Medulla oblongata (tissue), 1 donor: ENCODE results near the gene LDLRAD4.

Source experiments
- DNase-seq: peaks from one replicate; pipeline ENCODE4 v3.0.0-alpha.2; 2015; ENCODE audit errors: extremely low spot score

The LDLRAD4 gene

DNA sequence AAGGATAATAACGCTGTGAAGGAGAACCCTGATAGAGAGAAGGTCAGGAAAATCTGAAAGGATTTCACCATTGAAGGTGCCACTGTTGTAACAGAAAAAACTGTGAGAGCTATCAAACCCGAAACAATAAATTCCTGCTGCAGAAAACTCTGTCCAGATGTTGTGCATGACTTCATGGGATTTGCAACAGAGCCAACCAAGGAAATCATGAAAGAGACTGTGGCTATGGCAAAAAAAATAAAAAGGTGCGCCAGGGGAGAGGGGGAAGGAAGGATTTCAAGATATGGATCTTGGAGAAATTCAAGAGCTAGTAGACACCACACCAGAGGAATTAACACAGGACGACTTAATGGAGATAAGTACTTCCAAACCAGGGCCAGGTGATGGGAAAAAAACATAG lies 88.0 kb downstream of the LDLRAD4 start:
- DNase-seq = no peak

DNA sequence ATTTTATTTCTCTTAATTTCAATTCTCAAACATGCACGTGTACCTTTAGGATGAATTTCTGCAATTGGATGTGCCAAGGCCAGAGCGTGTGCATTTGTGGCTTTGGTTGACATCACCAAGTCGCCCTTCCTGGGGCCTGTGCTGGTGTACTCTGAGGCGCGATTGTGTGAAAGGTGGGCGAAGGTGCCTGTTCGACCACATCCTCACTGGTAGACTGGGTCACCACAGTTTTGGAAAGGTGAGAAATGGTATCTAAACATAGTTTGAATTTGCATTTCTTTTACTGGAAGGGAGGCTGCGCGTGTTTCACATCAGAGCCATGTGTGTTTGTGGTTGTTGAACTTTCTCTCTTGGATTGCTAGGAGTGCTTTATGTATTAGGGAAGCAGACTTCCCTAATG lies 89.8 kb downstream of the LDLRAD4 start:
- no peak for DNase-seq

- no peak for DNase-seq
These were observed 90.6 kb downstream of the LDLRAD4 start for GRCh38 chr18:13309031-13309747.

GRCh38 chr18:13309748-13310670 lies 91.4 kb downstream of the LDLRAD4 start:
- DNase-seq = no peak

DNA sequence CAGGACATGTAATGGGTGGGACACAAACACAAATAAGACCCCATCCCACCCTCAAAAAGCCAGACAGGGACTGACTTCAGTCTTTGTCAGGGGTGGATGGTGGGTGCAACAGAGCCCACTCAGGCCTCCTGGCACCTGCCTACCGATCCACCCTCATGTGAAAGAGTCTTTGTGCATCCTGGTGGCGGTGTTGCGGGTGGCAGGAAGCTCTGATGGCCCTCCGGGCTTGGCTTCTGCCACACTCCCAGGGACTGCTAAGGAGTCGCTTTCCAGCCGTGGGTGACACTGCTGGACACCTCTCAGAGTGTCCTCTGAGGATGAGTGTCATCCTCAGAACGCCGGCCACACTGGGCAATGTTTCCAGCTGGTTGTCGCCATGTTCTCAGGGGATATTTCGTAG lies 92.6 kb downstream of the LDLRAD4 start:
- no peak for DNase-seq

GRCh38 chr18:13312515-13312914 lies 94.0 kb downstream of the LDLRAD4 start:
- no peak for DNase-seq

GRCh38 chr18:13313006-13313686 lies 94.6 kb downstream of the LDLRAD4 start:
- no peak for DNase-seq

DNA sequence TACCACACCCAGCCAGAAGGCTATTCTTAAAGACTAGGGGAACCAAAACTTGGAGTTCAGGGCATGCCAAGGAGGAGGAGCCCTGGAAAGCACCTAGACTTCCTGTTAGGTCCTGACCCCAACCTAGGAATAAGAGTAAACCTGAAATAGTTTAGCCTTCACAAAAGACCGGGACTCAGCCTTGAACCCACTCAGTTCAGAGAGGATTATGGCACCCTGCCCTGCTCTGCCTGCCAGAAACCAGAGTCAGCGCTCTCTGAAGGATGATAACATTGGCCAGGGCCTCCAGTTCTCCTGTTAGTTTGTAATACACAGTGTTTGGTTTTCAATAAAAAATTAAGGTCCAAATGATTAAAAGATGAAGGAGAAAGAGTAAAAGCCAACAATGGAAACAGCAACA lies 96.4 kb downstream of the LDLRAD4 start:
- DNase-seq = no peak

GRCh38 chr18:13316063-13316462 lies 97.5 kb downstream of the LDLRAD4 start:
- no peak for DNase-seq

- DNase-seq = no peak
These were observed 99.2 kb downstream of the LDLRAD4 start for GRCh38 chr18:13317801-13318200.

DNA sequence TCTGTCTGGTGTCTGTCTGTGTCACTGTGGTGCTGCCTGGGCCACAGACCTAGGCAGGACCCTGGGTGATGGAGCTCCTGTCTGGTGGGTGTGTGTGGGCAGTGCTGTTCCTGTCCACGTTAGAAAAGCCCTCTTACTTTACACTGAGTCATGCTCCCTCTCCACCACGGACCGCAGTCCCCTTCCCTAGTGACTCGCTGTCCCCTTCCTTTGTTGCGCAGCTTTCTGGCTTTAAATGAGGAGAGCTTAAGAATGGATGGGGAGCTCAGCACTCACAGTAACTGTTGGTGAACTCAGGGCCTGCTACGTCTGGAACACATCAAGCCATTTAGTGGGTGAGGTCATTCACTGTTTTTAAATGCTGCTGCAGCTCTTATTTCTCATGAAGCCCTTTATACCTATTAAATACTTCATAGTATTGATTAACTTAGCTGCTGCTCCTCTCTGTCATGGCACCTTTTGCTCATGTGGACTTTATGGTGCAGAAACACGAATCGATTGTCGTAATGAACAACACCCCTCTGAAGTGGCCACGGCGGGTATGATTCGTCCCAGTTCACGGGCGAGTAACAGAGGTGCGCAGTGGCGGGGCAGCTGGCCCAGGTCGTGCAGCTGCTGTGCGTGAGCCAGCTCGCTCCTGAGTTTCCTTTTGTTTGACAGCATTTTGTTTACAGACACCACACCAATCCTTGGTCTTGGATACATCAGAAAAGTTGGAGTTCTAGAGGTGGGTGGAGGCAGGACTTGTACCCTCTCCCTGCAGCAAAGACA lies 100.4 kb downstream of the LDLRAD4 start:
- no peak for DNase-seq

DNA sequence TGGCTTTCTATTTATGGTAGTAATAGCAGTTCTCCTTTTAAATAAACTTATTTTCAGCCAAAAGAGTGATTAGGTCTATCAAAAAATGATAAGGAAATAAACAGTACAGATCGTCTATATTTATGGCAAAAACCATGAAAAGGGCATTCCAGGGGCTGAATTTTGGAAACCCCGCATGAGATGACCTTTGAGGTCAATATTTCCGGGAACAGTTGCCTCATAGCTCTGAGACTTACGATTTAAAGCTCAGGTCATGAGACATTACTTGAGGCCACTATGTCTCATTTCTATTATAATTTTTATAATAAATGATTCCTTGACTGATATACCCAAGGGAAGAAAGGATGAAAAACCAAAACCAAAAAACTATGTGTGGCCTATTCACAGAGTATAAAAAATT lies 101.1 kb downstream of the LDLRAD4 start:
- no peak for DNase-seq

DNA sequence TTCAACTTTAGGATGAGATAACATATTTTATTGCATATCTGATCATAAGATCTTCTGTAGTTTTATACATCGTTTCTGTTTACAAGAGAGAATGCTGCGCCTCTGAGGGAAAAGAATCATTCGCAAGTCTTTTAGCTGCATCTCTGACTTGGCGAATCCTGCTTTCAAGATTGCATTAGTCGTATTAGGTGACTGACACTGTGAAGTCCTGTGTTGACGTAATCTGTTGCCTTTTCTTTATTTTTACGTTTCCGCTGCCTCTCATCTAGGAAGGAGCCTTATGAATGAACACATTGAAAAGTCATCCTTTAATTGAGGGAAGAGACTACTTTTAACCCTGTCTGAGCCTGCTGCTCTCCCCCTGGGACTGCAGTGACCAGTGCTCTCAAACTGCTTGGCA lies 101.5 kb downstream of the LDLRAD4 start:
- DNase-seq = no peak

GRCh38 chr18:13320891-13321425 lies 102.4 kb downstream of the LDLRAD4 start:
- no peak for DNase-seq

- DNase-seq = no peak
These were observed 103.4 kb downstream of the LDLRAD4 start for GRCh38 chr18:13321923-13322322.

- DNase-seq = no peak
These were observed 104.6 kb downstream of the LDLRAD4 start for GRCh38 chr18:13323186-13323585.

DNA sequence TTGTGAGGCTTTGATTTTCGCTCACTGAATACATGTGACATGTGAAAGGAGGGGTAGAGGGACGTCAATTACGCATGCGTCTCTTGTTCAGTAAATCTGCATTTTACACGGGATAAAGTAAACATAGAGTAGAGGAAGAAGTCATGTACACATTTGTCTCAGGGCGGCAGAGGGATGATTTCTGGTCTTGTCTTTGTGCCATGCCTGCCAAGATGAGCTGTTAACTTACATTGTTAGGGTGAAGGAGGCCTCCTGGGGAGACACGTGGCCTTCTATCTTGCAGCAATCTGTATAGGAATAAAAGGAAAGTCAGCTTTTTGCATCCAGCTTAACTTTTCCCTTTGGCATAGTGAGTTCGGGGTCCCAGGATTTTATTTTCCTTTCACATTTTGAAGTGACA lies 106.3 kb downstream of the LDLRAD4 start:
- DNase-seq = no peak

DNA sequence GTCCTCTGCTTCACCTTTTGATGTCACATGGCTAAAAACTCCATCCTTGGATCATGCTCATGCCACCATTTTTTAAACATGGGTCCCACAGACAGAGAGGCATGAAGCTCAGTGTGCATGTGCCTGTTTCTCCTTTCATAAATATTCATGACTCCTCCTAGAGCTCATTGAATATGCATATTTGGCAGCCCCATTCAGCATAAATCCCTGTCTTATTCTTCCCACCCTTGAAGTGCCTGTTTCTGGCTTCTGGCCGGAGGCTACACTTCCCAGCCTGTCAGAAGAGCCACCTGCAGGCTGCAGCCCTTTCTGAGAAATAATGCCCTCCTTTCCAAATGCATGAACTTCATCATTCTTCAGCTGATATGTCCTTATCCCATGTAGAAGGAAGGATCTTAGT lies 109.7 kb downstream of the LDLRAD4 start:
- DNase-seq = no peak

DNA sequence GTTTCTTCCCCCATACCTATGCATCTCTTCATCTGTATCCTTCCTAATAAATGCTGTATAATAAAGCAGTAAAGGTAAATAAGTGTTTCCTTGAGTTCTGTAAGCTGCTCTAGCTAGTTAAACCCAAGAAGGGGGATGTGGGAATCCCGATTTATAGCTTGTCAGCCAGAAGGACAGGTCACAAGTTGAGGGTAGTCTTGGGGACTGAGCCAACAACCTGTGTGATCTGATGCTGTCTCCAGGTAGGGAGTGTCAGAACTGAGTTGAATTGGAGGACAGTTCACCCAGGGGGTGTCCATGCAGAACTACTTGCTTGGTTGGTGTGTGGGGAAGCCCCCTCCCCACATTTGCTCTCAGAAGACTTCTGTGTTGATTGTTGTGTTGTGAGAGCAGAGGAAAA lies 112.4 kb downstream of the LDLRAD4 start:
- no peak for DNase-seq

DNA sequence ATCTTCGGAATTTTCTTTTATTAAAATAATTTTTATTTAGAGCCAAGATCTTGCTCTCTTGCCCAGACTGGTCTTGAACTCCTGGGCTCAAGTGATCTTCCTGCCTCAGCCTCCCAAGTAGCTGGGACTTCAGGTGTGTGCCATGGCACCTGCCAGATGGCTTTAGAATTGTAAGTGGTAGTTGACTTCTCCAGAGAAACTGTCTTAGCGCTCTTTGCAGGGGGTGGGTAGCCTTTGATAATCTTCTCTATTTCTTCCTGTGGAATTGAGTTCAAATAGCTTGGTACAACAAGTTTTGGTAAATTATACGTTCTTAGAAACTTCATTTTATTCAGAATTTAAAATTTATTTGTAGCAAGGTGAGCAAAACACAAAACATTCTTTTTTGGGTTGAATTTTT lies 113.3 kb downstream of the LDLRAD4 start:
- no peak for DNase-seq

GRCh38 chr18:13332874-13333273 lies 114.3 kb downstream of the LDLRAD4 start:
- DNase-seq = no peak
